HG02571 (cell line): ENCODE data around the gene GJD2.

Experiments
- ATAC-seq: cut with Tn5 transposase; IDR thresholded peaks from one replicate; pipeline ENCODE4 v1.9.1; 2021; ENCODE audit warnings: mild to moderate bottlenecking, moderate library complexity; ENCODE audit not compliant: unreplicated experiment

Gene GJD2

DNA sequence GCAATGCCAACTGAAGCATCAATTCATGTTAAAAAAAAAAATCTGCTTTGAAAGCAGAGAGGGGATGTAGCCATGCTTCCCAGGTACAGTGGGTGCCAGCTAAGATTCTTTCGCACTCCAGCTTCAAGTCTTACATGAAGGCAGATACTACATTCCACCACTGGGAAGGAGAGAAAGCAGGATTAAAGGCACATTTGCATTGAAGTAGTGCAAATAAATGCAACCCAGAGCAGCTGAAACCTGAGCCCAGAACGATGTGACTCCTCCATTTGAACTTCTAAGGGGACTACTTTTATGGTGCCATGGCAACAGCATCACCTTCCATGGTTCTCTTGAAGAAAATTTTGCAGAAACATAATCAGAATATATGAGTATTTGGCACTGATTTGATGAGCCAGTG, 19.1 kb upstream of the GJD2 start:
- ATAC-seq: no peak

DNA sequence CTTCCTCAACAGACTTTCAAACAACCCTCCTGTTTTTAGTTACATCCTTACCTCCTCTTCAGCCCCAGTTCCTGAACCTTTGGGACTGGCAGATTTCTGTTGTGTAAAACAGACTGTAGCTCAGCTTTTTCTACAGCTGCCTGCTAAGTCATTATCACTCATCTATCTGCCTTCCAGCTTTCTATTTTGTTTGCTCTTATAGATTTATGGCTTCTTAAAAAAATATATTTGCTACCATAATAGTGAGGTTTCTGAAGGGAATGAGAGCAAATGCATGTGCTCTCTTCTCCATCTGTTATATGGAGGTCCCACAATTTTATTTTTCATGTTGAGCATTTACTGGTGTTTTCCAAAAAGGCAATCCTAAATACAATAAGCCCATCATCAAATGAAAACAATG, 18.2 kb upstream of the GJD2 start:
- ATAC-seq: no peak

DNA sequence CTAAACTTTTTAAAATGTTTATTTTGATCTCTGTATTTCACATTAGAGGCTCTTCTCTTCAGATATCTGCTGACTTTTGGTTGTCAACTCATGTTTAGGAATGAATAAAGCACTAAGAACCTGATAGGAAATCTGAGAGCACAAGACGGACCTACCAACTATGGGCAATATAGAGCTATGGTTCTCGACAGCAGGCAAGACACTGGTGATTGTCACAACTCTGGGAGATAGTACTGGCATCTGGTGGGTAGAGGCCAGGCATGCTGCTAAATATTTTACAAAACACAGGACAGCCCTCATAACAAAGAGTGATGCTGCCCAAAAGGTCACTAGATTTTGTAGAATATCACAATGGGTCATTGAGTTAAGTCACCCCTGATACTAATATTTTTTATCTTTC, 17.5 kb upstream of the GJD2 start:
- no peak for ATAC-seq

DNA sequence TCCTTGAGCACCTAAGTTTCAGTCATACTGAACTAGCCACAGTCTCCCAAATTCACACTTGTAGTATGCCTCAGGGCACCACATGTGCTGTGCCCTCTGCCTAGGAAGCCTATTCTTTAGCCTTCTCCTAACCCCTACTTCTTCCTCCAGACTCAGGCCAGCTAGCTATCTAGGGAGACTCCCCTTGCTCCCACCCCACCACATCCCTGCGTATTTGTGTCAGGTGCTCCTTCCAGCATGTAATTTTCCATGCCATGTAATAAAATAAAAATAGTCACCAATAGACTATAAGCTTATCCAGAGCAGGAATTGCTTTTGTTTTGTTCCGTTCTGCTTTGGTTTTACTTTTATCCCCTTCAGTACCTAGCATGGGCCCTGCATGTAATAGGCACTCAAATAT, 14.9 kb upstream of the GJD2 start:
- ATAC-seq: no peak

DNA sequence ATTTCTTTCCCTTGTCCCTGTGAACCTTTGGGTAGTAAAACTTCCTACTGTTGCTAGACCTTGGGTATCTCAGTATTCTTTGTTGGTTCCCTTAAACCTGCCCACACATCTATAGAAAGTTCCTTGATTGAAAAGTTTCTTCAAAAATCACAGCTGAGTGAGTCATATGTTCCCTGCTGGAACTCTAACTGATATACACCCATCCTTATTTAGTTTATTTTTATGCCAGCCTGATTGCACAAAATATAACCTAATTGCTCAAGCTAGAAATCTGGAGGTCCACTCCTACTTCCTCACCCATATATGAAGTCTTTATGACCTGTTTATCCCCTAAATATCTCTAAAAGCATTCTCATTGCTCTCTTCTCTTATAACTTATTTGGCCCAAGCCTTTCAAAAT, 13.7 kb upstream of the GJD2 start:
- no peak for ATAC-seq

DNA sequence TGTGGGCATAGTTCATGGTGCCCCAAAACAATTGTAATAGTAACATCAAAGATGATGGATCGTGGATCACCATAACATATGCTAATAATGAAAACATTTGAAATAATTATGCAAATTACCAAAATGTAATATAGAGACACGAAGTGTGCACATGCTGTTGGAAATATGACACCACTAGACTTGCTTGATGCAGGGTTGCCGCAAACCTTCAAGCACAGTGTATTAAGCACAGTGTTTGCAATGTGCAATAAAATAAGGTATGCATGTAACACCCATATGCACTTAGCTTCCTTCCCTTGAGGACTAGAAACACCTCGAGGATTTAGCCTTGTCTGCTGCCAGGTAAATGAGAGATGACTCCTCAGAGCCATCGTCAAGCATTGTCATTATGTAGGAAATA, 10.9 kb upstream of the GJD2 start:
- no peak for ATAC-seq

DNA sequence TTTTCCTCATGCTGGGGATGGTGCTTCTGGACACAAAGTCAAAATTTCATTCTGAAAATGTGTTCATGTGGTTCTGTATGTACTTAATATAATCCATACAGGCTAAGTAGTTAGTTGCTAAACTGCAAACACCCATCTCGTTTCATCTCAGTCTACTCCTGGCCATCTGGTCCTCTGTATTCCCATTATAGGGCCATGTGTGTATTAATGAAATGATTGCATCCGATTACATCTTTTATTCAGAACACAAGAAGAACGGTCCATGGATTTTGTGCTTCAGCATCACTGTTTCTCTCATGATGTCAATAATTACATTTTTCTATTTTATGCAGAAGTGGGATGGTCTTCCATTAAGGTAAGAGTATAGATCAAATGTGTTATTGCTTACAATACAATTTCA, 6.1 kb upstream of the GJD2 start:
- no peak for ATAC-seq

DNA sequence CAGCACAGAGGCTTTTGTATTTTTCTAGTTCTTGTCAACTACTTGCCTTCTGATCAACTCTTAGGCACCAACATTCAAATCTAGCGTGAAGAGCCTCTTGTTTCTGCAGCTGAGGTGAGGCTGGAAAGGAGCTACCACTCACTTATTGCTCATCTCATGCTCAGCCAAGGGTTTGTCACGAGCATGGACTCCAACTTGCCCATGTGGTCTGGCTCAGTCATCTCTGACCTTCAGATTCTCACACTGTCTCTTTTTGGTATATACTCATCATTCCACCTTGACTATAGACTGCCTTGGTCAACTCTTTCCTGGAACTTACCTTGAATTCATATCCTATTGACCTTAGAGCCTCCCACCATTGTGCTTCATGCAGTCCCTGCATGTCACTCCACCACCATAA, 5.2 kb upstream of the GJD2 start:
- no peak for ATAC-seq

DNA sequence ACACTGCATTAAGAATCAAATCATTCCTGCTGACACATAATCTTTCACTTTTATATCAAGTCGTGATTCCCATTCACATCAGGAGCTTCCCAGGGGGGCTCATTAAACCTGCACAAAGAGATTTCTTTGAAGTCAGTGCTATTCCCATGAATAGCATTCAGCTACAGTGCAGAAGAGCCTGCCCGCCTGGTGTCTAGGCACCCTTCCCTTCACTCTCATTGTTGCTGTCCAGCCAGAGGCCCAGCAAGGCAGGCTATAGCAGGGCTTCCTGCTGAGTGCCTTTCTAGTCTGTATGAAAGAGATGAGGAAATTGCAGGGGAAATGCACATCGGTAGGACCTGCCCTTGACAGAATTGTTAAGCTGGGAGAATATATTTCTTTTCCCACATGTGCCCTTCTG, 4.5 kb upstream of the GJD2 start:
- no peak for ATAC-seq

DNA sequence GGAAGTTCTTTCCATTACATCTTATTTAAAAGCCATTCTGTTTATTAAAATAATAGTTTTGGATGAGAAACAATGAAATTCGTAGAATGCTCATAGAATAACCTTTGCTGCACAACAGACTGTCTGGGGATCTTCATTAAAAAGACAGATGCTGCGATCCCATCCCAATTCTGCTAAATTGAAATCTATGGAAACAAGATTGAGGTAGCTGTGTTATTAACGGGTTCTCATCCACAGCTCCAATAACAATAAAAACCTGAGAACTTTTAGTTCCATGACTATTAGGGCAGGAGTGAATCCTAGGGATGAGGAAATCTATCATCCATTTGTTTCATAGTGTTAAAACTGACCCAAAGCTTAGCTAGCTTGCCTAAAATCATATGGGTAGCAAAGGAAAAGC, 2.5 kb upstream of the GJD2 start:
- ATAC-seq: no peak

DNA sequence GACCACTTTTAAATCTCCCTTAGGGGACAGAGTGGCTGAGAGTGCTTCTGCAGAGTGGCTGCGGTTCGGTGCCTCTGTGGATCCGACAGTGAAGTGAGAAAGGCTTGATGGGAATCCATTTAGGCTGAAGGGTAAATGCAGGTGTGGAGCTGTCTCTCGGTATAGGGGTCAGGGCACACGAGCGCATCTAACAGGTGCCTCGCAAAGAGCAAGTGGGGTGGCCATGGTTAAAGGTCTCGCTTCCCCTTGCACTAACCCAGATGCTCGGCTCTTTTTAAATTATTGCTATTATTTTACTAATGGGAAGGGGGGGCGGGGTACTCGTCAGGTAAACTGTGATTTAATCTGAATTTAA, 598 bp upstream of the GJD2 start:
- no peak for ATAC-seq

DNA sequence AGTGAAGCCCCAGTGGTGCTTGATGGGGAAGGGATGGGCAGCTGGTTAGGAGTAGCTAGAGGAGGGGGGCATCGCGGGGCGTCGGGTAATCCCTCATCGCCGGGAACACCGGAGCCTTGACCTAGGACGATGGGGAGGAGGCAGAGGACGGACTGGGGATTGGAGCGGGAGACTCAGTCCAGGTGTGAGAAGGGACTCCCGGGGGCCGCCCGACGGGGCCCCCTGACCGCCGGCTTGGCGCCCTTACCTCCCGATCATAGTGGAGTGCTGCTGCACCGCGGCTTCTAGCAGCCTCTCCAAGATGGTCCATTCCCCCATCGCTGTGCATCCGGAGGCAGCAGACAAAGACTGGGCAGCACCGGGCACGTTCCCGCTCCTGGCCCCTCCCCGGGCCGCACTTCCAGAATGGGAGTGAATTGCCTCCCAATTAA, 612 bp downstream of the GJD2 start:
- no peak for ATAC-seq

DNA sequence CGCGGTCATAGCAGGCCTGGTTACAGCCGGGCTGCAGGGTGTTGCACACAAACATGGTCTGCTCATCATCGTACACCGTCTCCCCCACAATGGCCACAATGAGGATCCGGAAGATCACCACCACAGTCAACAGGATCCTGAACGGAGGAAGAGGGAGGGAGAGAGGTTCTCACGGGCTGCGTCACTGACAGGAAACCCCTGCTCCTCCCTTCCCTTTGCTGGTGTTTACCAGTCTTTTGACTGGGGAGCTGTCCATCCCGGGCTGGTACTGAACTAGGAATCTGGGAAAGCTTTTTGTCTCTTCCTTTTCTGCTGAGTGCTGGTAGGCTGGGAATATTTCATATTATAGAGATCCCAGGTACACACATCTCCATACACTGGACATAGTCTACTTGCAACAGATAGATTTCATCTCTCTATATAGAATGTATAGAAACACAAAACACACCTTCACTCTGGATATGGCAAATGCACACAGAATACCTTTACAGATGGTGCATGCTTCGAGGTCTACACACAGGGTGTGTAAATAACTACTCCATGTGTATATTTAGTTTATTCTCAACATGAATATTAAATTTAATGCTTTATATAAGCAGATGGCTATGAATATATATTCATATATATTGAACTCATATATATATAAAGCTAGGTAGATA, 1.4 kb downstream of the GJD2 start:
- ATAC-seq: no peak

DNA sequence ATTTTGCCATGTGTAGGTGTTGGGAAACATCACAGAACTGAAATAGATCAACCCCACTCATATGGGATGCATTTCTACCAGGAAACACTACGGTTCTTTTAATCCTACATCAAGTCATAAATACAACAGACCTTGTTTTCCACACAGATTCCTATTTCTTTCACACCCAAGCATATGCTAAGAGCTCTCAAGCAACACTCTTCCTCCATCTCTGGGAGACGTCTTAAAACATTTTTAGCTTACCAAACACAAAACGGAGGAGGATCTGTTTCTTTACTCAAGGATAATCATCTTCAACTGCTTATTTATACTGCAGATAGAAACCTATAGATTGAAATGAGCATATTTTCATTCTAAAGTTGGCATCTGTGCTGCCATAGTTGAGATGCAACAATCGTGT, 5.1 kb downstream of the GJD2 start:
- no peak for ATAC-seq

DNA sequence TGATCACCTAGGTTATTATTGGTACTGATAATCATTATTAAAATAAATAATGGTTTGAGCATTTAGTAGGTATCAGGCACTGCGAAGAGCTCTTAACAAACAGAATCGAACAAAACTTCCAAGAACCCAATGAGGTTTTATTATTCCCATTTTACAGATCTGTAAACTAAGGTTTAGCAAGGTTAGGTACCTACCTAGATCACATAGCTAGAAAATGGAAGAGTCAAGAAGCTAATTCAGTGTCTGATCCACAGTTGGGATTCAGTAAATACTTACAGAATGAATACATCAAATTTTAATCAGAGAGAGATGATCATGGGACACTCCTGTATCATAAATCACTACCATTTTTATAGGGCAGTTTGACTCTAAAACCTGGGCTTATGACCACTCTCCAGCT, 15.5 kb downstream of the GJD2 start:
- ATAC-seq: no peak

DNA sequence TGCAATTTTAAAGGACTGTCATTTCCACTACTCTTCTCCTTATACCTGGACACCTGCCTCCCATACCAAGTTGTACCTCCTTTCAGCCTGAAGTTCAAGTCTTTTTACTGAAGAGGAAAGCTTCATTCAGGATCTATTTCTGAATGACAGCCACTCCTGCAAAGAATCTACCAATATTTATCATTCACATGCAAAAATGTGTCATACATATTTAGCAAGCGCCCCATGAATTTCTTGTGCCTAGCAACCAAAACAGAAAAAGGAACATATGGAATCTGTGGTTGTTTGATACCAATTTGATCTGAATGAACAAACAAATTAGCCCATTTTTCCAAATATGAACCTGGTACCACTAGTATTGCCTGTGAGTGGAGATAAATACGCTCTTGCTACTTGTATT, 16.8 kb downstream of the GJD2 start:
- no peak for ATAC-seq

DNA sequence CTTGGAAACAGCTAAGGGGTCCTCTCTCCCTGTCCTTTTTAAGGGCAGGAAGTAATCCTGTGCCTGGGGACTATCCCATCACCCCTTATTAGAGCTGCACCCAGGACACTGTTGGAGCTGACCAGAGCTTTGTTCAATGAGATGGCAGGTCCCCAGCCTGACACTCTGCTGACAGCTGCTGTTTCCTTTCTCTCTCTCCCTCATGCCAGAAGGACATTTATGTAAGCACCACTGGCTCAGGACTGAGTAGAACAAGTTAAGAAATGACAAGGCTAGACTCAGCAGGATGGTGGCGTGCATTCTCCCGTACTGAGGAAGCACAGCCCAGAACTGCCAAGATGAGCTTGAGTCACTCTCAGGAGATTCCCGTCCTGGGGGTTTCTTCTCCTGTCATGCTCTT, 17.3 kb downstream of the GJD2 start:
- ATAC-seq: no peak

DNA sequence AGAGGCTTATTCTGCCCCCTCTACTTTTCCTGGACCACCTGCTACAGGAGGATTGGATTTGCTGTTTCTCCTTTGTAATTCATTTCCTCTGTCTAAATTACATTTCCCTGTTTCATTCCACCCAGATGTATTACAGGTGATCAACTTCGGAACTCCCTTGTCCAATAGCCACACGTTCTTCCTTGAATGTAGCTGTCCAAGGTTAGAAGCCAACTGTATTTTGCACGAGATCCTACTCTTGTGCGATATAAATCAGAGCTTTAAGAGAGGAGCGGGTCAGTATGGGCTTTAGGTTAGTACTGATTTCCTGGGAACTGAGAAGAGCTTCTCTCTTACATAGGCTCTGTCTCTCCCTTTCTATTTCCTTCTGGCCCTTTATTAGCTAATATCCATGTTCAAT, 20.5 kb downstream of the GJD2 start:
- no peak for ATAC-seq

DNA sequence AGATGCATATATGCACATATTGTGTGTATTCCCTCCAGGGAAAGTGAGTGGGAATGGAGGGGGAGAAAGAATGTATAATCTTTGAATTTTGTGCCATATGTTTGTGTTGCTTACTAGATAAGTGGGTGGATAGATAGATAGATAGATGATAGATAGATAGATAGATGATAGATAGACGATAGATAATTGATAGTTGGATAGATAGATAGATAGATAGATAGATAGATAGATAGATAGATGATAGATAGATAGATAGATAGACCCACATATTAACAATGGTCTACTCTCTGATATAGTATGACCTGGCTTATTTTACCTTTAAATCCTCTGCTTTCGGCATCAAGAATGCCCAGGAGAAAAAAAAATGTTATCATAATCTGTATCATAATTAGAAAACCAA, 21.2 kb downstream of the GJD2 start:
- ATAC-seq: no peak

DNA sequence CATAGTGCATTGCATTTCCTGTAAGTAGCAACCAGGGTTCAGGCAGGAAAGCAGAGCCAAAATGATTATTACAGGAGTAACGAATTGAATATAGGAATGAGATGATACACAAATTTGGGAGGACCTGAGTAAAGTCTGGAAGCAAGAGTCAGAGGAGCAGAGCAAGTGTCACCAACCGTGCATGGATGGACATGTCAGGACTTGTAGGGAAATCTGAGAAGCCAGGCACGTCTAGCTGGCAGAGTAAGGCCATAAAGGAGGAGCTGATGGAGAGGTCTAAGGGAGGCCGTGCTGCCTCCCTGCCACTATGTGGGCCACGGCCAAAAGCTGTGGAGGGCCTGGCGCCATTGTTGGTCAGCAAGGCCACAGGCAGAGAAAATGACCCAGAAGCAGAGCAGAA, 22.4 kb downstream of the GJD2 start:
- no peak for ATAC-seq

DNA sequence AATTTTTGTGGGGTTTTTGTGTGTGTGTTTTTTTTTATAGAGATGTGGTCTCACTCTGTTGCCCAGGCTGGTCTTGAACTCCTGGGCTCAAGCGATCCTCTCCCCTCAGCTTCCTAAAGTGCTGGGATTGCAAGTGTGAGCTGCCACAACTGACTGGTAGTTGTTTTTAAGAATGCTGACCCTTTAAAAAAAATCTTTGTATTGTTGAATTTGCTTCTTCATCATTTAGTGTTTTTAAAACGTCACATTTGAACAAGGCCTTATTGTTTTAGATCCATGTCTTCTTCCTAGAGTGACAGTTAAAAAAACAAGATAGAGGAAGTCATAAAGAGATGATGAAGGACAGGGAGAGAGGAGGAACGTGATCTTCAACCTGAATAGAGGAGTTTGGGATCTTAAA, 24.1 kb downstream of the GJD2 start:
- no peak for ATAC-seq

DNA sequence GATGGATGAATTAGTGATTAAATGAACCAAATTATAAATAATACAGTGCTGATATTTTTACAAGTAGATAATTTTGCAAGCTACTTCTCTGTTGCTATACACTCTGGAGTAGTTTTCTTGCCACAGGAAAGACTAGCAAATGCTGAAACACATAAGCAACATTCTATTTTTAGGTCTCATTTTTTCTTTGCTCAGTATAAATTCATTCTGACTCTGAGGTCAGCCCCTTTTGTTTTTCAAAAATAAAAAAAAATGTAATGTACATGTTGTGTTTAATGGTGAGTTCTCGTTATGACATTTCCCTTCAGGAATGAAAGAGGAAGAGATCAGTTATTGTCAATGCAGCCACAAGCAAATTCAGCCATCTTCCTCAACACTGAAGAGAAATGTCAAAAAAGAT, 24.9 kb downstream of the GJD2 start:
- no peak for ATAC-seq

DNA sequence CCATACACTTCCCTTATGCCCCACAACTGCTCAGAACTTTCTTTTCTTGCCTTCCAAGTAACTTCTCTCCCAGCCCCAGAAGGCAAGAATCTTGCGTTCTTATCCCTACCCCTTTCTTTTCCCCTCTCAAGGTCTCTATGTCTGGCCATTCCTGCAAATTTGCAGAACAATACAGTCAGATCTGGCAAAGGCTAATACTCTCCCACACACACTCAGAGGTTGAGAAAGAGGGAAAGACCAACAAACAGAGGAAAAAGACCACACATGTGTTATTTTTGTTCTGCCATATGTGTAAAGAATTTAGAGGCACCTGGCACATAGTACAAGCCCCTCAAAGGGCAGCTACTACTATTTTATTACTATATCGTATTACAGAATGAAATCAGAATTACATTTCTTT, 25.7 kb downstream of the GJD2 start:
- no peak for ATAC-seq
